GM19025 (cell line): ENCODE measurements around the gene TMED9.
"Not testable (repeated sequence)": the region's sequence is repeated elsewhere in the genome, so short reads cannot be mapped to it uniquely, and the experiment has no call there.

Experiments used
- ATAC-seq: cut with Tn5 transposase; IDR thresholded peaks from one replicate; pipeline ENCODE4 v1.9.1; 2021; ENCODE audit warnings: mild to moderate bottlenecking, low read depth, moderate library complexity; ENCODE audit not compliant: unreplicated experiment

Gene TMED9

DNA sequence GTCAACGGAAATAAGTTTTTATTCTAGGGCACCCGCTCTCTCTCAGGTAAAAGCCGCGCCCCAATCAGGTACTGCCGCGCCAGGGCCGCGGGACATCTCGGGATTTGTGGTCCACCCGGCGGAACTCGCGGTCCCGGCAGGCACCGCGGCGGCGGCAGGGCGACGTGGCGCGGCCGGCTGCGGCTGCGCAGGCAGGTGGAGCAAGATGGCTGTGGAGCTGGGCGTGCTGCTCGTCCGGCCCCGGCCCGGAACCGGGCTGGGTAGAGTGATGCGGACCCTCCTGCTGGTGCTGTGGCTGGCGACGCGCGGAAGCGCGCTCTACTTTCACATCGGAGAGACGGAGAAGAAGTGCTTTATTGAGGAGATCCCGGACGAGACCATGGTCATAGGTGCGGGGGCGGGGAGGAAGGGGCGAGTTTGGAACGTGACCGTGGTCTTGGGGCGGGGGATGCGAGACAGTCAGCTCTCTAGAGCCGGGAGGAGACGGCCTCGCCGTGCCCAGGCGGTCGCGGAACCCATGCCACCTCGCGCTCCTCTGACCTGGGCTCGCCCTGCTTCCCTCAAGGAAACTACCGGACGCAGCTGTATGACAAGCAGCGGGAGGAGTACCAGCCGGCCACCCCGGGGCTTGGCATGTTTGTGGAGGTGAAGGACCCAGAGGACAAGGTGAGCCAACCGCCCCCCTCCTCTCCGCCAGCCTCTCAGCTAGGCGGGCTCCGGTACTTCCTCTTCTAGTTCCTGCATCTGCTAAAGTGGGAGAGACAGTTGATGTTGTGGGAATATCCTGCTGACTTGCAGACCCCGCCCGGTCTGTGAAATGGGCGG, at the start of gene TMED9:
TSS of gene TMED9 (plus strand) at position 194 of the 825 bp plus-strand sequence. CDS start at position 206, 12 bp downstream.
- peak; percentile 91 for ATAC-seq

DNA sequence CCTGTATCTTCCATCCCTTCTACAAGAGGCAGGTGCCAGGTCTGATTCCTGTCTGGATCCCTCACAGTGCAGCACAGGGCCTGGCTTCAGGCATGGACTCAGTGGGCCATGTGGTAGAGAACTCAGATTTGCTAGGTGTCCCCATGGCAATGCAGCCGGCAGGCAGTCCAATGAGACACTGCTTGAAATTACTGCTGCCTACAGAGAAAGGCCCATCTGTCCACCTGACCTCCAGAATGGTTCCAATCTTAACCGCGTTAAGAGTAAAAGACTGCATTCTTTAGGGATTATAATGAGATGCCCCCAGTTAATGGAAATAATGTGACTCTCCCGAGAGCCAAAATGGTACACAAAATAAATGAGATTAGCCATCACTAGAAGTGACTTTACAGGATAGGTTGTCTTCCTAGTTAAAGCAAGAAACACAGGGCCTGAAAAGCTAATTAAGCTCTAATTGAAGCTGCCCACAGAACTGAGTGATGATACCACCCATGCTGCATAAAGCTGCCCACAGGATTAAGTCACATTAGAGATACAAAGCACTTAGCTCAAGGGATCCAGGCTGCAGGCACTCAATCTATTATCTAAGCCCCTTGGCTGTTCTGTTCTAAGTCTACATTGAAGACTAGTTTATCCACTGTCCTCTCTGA, 49.1 kb upstream of the TMED9 start:
- ATAC-seq, result no peak

DNA sequence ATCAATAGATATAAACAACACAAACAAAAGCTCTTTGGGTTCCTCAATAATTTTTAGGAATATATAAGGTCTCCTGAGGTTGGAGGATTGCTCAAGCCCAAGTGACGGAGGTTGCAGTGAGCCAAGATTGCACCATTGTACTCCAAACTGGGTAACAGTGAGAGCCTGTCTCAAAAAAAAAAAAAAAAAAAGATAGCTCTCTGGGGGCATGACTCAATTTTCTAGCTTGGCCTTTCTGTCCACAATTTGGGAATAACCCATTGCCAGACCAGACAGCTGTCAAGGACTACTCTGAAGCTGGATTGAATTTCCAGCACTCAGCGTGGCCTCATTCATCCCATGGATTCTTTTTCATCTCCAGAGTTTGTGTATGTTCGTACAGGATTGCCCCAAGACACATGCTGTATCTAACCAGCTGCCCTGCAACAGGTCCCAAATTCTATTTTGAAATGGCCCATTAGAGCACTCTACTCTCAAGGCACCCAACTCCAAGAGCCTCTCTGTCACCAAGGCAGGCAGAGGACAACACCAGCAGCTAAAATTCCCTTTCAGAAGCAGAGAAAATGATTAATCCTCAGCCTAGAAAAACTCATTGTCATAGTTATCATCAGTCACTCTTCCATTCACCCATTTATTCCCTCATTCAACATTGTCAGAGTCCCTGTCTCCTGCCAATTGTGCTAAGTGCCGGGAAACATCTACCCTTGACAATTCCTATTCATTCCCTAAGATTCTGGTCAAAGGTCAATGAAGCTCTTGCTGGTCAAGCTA, 46.3 kb upstream of the TMED9 start:
- no peak for ATAC-seq

DNA sequence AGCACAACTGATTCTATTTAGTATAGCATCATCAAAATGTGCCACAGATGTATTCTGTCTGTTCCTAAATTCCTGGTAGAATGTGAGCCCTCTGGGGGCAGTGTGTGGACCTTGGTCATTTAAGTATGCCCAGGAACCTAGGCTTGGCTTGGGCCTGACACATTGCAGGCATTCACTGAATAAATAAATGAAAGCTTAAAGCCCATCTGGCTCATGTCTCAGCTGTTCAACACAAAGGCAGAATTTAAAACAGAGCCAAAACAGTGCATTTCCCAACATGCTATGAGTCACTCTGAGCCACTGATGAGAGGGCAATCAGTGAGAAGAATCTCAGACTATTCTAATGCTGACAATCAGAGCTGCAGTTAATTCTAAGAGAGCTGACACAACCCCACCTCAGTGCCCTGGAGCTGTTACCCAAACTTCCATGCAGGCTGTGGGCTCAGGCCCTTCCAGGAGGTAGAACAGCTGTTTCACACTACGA, 45.7 kb upstream of the TMED9 start:
- no peak for ATAC-seq

DNA sequence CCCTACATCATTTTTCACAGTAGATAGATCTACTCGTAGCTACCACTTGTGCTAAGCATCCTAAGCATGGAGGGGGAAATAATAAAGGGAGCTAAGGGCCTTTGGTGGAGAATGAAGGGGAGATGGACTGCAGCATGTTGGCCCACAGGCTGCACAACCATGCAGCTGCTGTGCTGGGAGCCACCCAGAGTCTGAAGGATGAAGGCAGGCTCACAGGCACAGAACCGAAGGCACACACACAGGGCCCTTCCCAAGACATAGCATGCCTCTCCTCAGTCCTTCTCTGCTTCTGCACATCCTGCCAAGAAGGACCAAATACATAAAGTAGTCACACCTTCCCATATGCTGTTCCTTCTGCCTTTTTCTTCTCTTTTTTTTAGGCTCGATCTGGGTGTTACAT, 44.3 kb upstream of the TMED9 start:
- no peak for ATAC-seq

DNA sequence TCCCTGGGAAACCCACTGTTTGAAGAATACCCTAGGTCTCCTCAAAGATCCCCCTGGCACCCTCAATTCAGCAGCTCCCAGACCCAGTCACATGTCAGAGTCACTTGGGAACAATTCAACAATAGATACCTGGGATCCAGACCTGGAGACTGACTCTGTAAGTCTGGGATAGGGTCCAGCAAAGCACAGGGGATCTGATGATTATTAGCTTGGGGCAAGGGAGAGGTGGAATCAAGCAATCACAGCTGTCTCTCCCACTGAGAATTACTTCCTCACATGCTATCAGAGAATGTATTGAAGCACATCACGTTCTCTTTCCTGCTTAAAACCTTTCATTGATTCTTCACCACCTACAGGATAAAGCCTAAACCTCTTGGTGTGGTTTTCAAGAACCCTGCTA, 43.5 kb upstream of the TMED9 start:
- no peak for ATAC-seq

DNA sequence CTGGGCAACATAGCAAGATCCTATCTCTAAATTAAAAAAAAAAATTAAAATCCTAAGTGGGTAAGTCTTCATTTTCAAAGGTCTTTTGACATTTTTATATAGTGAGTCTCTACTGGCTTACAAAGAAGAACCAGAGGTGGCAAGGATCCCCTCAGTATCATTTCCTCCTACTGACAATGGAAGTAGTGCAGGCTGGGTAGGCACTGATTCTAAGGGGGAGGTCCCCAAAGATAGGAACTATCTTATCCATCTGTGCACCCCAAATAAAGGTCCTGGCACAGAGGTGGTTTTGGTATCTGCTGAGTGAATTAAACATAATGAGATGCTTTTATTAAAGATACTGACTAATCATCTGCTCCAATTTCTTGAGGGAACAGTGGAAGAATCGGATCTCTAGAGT, 41.9 kb upstream of the TMED9 start:
- no peak for ATAC-seq

DNA sequence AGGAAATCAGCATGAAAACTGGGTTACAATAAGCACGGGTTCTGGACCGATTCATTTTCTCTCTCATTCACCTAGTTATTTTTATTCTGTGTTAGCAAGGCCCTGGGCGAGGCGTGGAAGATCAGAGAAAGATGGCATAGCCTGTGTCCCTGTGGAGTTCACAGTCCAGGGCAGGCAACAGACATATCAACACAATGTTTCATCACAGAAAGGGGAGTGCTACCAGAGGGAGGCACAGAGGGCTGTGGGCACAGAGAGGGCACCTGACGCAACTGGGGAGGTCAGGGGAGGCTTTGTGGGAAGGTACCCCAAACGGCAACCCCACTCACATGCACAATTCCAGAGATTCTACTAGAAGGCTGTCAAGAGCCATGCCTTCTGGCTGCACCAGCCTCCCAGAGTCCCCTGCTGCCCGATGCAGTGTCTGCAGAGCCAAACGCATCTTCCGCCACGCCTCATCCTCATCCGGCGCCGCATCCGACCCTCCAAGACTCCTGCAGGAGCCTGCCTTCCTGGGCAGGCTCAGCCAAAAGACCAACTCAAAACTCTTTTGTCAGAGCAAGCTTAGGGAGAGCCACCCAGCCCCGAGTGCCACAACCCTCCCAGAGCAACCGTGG, 39.1 kb upstream of the TMED9 start:
- ATAC-seq, result no peak

DNA sequence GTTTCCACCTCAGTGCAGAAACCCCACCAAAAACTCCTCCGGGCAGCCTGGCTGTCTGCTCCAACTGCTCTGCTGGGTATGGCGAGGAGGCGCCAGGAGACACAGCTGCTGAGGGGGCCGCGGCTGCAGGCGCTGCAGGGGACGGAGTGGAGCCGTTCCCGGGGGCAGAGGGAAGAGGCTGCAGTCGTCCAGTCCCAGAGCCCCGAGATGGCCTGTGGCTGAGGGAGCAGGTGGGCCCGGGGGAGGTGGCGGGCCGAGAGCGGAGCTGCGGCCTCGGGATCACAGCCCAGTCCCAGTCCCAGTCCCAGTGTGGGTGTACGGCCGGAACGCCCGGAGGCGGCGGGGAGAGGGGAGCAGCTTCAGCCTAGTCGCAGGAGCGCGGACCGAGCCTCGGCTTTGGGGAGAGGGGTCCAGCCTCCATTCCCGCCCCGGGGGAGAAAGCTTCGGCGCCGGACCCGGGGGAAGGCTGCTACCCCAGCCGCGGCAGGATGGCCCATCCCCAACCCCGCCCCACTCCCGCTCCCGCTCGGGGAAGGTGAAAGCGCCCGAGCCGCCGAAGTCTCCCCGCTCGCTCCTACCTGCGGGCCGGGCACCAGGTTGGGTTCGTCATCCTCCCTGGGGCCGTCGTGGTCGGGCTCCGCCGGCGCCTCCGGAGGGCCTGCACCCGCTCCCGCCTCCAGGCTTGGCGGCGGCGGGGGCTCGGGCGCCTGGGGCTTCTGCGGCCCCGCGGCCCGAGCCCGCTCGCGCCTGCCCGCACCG, 38.2 kb upstream of the TMED9 start:
- ATAC-seq, result peak; percentile 28

DNA sequence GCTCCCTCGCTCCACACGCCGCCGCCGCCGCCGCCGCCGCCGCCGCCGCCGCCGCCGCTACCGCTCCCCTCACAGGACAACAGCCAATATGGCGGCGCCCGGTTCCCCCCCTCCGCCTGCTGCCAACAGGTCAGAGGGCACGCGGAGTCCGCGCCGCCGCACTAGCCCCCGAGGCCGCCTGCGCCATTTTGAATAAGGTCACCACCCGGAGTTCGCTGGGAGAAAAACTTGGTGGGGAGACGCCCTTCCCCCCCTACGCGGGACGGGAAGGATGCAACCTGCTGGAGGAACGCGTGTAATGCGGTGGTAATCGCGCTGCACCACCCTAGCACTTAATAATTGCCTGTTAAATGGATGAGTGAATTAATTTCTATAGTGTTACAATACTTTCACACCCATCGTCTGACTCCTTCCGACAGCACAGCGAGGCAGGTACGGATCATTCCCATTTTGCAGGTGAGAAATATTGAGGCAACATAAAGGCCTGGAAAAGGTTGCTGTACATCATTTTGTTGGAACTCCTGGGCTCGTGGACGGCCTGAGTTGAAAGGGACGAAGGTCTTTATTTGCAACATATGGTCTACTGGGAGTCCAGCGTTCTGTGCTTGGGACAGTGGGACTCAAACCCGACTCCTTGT, 37.4 kb upstream of the TMED9 start, which contains the start of gene FAM193B:
TSS of gene FAM193B (minus strand) at position 90 of the 638 bp plus-strand sequence. CDS start 105 bp downstream, outside the sequence.
- peak; percentile 90 for ATAC-seq

DNA sequence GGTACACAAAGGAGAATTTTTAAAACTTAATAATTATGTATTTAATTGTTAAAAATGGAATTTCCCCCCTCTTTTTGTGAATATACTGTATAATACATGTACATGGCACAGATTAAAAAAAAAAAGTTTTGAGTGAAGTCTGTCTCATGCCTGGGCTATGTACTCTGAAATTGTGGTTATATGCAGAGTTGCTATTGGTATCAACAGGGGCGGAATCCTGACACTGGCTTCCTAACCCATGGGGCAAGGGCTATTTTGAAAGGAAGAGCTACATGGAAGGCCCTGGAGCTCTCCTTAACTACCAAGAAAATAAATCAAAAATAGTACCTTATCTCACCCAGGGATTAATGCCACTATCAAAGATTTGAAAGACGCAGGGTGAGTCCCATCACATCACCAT, 36.8 kb upstream of the TMED9 start:
- ATAC-seq, result no peak

DNA sequence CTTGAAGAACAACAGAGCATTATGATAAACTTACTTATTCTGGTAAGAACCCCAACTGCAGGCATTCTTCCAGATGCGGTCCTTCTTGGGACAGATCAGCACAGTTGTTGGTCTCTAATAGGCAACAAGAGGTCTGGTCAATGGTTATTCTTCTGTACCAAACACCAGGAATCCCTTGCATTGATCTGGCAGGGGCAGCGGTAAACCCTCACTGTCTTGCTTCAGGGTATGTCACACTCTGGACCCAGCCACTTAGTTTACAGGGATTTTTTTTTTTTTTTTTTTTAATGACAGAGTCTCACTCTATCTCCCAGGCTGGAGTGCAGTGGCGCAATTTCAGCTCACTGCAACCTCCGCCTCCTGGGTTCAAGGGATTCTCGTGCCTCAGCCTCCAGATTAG, 36.3 kb upstream of the TMED9 start:
- no peak for ATAC-seq

DNA sequence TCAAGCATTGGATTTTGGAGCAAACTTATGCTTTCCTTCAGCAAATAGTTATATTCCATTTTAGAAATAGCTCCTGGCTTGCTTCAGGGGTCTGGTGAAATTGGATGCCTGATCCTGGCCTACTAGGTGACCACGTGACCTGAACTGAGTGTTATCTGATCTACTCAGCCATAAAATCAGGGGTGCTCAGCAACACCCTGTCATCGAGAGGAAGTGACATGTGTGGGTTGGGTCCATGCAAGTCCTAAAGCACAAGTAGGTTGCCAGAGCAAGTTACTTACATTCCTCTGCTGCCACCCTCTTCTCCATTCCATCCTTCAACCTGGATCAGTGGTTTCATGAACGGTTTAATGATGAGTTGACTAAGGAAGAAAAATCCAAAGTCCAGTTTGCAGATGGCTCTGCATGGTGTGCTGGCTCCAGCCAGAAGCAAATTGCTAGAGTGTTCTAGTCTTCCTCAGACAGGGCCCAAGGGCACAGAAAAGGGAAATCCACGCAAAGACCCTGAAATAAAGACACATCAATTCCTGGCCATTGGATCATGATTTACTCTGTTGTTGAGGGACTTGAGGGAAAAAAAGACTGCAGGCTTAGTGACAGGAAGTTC, 34.9 kb upstream of the TMED9 start:
- no peak for ATAC-seq

DNA sequence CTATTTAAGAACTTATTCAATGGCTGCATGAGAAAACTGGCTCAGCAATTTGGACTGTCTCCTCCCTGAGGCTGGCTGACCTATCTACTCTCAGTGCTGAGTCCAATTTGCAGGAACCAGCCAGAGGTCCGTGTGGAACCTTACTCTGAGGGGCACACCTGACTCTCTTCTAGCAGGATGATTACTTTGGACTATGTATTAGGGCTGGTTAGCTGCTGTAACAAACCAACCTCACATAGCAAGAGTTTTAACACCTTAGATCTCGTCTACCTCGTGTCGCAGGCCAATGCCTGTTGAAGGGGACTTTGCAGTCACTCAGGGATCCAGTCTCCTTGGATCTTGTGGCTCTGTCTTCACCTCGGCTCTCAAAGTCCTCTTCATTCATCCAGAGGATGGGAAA, 34.2 kb upstream of the TMED9 start:
- ATAC-seq, result no peak

DNA sequence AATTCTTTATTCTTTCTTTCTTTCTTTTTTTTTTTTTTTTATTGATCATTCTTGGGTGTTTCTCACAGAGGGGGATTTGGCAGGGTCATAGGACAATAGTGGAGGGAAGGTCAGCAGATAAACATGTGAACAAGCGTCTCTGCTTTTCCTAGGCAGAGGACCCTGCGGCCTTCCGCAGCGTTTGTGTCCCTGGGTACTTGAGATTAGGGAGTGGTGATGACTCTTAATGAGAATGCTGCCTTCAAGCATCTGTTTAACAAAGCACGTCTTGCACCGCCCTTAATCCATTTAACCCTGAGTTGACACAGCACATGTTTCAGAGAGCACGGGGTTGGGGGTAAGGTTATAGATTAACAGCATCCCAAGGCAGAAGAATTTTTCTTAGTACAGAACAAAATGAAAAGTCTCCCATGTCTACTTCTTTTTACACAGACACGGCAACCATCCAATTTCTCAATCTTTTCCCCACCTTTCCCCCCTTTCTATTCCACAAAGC, 32.5 kb upstream of the TMED9 start:
- not testable (repeated sequence) for ATAC-seq

DNA sequence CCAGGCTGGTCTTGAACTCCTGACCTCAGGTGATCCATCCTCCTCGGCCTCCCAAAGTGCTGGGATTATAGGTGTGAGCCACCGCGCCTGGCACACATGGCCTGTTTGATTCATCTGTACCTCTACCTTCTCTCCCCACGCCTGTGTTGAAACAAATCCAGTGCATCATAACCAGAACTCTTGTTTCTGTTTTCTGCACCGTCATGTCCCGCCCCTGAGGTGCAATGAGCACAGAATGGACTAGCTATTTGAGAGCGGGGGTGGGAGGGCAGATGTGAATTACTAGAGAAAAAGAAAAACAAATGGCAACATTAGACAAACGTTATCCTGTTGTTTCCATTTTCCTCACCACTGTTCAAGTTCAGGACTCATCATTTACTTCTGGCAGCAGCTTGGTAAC, 27.0 kb upstream of the TMED9 start:
- no peak for ATAC-seq

DNA sequence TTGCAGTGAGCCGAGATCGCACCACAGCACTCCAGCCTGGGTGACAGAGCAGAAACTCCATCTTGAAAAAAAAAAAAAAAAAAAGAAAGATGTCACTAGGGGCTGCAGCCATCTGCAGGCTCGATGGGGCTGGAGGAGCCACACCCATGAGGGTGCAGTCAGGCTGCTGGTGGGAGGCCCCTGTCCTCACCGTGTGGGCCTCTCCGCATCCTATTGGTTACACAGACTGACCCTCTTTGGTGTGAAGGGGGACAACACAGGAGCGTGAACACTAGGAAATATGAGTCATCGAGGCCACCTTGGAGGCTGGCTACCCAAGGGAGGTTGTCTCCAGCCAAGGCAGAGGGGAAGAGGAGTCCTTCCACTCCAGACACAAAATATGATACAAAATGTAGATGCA, 23.7 kb upstream of the TMED9 start:
- no peak for ATAC-seq

DNA sequence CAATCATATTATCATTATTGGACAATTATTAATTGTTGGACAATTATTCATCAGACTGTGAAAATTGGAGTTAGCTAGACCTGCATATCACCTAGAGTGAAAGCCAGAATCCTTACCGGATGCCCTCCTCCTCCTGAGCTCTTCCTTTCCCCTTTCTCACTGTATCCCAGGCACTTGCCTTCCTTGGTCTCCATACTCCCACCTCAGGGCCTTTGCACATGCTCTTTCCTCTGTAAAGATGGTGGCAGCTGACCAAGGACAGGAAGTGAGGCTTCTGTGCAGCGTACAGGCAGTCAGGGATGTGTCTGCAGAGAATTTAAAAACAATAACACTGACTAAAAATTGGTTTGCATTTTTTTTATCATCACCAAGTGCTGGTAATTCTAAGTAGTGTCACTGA, 22.1 kb upstream of the TMED9 start:
- no peak for ATAC-seq

DNA sequence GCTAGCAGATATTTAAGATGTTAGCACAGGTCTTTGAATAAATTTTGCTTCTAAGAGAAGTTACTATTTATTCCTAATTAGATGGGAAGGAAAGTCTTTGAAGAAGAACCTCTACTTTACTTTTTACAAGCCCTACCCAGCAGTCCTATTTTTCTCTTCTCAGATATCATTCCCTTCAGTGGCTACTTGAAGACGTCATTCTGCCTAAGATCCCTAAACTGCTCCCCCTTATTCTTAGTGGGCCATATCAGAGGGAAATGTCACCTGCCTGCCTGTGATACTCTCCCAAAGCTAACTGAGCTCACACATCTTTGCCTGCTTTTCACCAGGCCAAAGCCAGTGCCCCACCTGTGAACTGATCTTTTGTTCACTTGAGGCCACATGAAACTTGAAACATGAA, 16.5 kb upstream of the TMED9 start:
- no peak for ATAC-seq
